Measurements from ENCODE around the gene HOTAIR. TPM values are rescaled to one million over a fixed set of nuclear protein-coding genes. Genes with fewer than 3 reads are reported as not detected.

The HOTAIR gene
- polyA plus RNA-seq, 1 donor, result 2.2 TPM

- DNase-seq, result no peak
These were observed 13.6 kb downstream of the HOTAIR start for GRCh38 chr12:53961025-53961761.

- no peak for DNase-seq
These were observed 14.3 kb downstream of the HOTAIR start for GRCh38 chr12:53960187-53961024.

GRCh38 chr12:53959314-53959713 lies 15.4 kb downstream of the HOTAIR start:
- DNase-seq, result no peak

- no peak for DNase-seq
These were observed 16.6 kb downstream of the HOTAIR start for GRCh38 chr12:53958128-53958527.

GRCh38 chr12:53956914-53957536 lies 17.7 kb downstream of the HOTAIR start:
- no peak for DNase-seq

- DNase-seq, result no peak
These were observed 18.4 kb downstream of the HOTAIR start for GRCh38 chr12:53956251-53956887.

- DNase-seq, result no peak
These were observed 18.9 kb downstream of the HOTAIR start for GRCh38 chr12:53955776-53956250.

- DNase-seq, result no peak
These were observed 19.5 kb downstream of the HOTAIR start for GRCh38 chr12:53955036-53955775.

- no peak for DNase-seq
These were observed 20.1 kb downstream of the HOTAIR start, which contains the start of gene HOXC12 for GRCh38 chr12:53954694-53955035. Gene HOXC12, plus strand, starts transcription at chr12:53954903. Its CDS starts 27 bp downstream, at chr12:53954930.

GRCh38 chr12:53953831-53954693 lies 20.7 kb downstream of the HOTAIR start:
- DNase-seq, result no peak

GRCh38 chr12:53952871-53953734 lies 21.7 kb downstream of the HOTAIR start:
- no peak for DNase-seq

- DNase-seq, result no peak
These were observed 22.4 kb downstream of the HOTAIR start for GRCh38 chr12:53952335-53952694.

GRCh38 chr12:53951577-53952334 lies 23.0 kb downstream of the HOTAIR start:
- no peak for DNase-seq

- no peak for DNase-seq
These were observed 23.8 kb downstream of the HOTAIR start for GRCh38 chr12:53950789-53951576.

GRCh38 chr12:53950437-53950773 lies 24.3 kb downstream of the HOTAIR start:
- DNase-seq, result no peak

GRCh38 chr12:53949631-53950436 lies 24.9 kb downstream of the HOTAIR start:
- DNase-seq, result no peak

All from left kidney (tissue), 2 donors.